GM18519 (cell line): ENCODE measurements around the gene RAPGEF1.

Source experiments
- ATAC-seq: cut with Tn5 transposase; IDR thresholded peaks from one replicate; pipeline ENCODE4 v1.9.1; 2021; ENCODE audit warnings: mild to moderate bottlenecking, moderate library complexity; ENCODE audit not compliant: unreplicated experiment, low FRiP score

Gene RAPGEF1

DNA sequence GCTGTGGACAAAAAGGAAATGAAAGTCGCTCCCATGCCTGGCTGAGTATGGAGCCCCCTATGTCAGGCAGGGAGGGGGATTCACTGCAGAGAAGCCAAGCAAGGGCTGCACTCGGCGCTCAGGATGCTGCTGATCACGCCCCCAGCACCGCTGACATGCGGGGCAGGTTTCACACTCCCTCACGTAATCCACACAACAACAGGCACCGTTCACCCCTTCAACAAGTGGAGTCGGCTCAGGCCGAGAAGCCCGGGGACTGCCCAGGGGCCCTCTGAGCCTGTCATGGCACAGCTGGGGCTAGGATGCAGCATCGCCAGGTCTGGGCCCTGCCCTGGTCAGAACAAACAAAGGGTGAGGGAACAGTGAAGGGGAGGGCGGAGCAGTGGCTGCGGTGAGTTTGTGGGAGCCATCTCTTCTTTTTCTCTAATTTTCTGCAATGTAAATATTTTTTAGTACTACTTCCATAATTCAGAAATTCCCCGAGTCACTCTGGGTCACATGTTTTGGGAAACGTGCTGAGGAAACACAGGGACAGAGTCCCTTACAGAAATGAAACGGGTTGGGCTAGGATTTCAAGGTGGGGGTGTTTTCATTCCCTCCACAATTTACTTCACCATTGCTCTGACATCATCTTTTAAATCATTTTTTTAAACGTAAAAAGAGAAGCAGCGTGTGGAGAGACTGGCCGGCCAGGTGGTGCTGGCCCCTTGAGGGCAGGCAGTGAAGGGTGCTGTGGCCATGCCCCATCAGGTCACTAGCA lies 144.8 kb downstream of the RAPGEF1 start:
- ATAC-seq, result no peak

- ATAC-seq, result no peak
Measured at GRCh38 chr9:131593936-131594665, 145.8 kb downstream of the RAPGEF1 start.

DNA sequence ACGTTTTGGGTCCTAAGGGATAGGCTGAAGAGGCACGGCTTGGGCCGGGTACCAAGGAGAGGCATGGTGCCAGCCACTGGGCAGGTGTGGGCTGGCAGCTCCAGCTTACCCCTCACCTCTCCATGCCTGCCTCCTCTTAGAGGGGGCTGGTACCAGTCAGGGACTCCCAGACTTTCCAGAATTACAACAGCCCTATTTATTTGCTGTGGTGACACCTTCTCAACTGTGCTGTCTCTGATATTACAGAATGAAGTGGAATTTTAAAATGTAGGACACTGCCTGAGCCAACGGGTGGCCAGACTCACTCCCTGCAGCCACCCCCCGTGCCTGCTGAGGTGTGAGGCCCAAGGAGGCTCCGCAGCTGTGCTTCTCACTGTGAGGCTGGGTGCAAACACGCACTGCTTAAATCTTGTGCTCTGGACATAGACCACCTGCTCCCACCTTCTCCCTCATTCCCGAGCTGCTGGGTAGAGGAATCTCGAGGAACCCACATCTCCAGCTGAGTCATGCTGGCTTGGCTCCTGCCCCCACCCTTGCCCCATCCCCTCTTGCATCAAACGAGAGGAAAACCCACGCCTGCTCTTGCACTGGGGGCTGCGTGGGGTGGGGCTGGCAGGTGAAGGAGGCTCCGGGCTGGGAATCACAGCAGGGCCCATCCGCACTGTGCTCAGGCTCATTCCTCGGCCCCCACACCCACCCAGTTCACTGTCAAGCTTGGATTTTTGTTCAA lies 146.6 kb downstream of the RAPGEF1 start:
- ATAC-seq, result no peak

DNA sequence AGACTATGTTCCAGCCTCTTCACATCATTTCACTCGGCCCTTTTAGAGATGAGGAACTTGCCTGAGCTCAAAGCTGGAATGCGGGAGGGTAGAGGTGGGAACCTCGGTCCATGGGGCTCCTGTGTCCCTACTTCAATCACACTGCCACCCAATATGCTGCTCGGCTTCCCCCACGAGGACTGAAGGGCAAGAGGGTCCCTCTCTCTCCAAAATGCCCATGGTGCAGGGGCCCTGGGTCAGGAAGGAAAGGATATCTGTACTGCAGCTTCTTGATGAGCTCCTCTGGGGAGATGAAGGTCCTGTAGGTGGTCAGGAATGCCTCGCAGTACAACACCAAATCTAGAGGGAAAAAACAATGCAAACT lies 148.0 kb downstream of the RAPGEF1 start:
- ATAC-seq, result no peak

- ATAC-seq, result no peak
Measured at GRCh38 chr9:131590907-131591844, 148.7 kb downstream of the RAPGEF1 start.

GRCh38 chr9:131590449-131590848 lies 149.4 kb downstream of the RAPGEF1 start:
- ATAC-seq, result no peak

DNA sequence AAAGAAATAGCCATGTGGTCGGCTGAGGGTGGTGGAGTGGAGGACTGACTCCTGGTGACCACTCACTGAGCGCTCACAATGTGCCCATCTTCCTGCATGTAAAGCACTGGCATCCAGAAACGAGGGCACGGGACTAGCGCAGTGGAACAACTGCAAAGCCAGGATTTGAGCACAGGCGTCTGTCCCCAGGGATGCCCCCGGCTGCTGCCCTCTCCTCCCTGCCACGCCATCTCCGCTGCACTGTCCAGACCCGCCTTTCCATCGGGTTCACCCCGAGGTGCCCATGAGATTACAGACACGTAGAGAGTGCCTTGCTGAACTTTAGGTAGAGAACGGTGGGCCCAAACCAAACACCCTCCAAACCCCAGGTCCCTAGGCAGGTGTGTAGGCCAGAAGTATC lies 149.9 kb downstream of the RAPGEF1 start:
- no peak for ATAC-seq

- ATAC-seq, result no peak
Measured at GRCh38 chr9:131589124-131589711, 150.7 kb downstream of the RAPGEF1 start.

- no peak for ATAC-seq
Measured at GRCh38 chr9:131588396-131588795, 151.5 kb downstream of the RAPGEF1 start.

GRCh38 chr9:131587906-131588305 lies 152.0 kb downstream of the RAPGEF1 start:
- no peak for ATAC-seq

GRCh38 chr9:131587331-131587730 lies 152.5 kb downstream of the RAPGEF1 start:
- no peak for ATAC-seq

GRCh38 chr9:131585375-131585774 lies 154.5 kb downstream of the RAPGEF1 start:
- no peak for ATAC-seq

DNA sequence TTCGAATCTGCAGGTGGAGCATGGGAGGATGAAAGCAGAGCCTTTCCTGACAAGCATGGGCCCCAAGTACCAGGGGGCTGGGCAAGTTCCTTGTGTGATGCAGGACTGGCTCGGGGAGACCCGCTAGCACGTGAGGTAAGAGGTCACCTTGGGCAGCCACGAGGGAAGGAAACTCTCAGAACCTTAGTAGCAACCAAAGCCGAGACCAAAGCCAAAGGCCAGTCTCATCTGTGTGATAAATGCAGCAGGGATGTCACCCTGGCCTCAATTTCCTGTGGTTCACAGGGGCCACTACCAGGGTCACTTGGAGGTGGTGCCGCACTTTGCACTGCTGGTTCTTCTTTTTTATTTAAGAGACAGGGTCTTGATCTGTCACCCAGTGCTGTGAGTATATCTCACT lies 155.0 kb downstream of the RAPGEF1 start:
- ATAC-seq, result no peak

DNA sequence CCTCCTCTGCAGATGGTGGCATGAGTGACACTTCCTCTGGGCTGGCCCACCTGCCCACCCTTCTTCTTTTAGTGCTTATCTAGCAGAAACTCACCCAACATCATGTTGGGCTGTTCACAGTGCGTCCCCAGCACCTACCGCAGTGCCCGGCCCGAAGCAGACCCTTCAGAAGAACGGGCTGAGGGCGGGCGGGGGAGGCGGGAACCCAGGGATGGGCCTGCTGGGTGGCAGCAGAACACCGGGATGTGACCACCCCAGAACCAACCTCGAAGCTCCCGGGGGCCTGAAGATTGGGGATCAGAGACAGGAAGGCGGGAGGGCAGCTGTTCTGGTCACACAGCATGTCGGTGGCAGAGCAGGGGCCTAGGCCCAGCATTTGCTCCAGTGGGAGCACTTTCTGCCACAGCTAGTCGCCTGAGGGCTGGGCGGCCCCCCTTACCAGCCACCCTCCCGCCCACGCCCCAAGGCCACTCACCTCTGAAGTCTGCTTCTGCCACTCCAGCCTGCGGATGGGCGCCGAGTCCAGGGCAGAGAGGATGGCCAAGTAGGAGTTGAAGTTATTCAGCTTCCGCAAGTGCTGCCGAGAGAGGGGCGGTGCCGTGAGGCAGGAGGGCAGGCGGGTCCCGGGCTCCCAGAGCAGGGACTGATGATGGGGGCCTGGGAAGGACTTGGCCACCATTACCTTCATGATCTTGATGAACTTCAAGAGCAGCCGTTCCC lies 155.9 kb downstream of the RAPGEF1 start:
- ATAC-seq, result no peak

DNA sequence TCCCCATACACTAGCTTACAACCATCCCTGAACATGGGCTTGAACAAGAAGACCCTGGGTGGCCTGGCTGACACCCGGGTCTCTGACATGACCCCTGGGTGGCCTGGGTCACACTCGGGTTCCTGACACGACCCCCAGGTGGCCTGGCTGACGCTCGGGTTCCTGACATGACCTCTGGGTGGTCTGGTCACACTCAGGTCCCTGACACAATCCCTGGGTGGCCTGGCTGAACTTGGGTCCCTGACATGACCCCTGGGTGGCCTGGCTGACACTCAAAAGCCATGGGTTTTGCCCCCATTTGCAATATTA lies 156.6 kb downstream of the RAPGEF1 start:
- no peak for ATAC-seq

DNA sequence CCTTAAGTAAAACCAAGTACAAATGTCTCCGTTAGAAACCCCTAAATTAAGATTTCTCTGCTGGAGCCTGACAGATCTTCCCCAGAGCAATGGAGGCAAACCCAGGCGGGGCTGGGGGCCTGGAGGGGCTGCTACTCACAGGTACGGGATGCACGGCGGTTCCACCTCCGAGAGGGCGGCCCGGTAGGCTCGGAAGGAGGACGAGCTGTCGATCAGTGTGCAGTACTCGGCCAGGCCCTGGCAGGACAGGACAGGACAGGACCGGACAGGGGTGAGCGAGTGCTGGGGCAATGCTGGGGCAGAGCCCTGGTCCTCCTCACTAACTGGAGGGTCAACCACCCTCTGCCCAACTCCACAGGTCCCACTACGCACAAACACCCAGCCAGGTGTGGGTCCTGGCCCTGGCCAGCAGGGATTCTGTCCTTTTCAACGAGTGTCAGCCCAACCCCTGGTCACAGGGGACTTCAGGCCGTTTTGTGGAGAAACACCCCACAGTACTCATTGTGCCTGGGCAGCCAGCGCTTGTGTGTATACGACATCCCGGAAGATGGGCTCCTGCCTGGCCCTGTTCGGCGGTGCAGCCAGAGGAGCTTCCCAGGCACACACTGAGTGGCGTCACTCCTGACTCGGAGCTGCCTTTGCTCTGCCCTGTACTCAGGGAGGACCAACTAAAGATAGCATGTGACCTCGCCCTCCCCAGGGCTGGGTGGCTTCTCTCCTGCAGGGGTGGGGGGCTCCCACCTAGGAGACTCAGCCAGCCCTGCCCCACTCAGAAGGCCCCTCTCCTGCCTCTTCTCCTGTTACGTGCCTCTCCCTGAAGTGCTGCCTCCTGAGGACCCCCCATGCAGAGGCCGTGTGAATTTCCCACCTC lies 157.2 kb downstream of the RAPGEF1 start:
- no peak for ATAC-seq

DNA sequence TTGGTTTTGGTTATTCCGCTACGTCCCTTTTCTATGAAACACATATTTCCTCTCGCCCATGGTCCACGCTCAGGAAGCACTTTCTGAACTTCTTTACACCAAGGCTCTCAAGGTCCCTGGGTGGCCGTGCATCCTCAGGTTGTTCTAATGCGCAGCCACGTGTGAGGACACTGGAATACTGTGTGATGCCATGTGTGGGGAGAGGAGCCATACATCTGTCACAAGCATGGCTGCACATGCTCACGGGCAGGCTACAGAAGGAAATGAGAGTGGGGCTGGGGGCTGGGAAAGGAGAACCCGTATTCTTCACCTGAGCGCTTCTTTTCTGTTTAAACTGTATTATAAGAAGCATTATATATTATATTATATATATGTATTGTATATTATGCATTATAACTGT lies 157.8 kb downstream of the RAPGEF1 start:
- ATAC-seq, result no peak

- ATAC-seq, result no peak
Measured at GRCh38 chr9:131580358-131580757, 159.5 kb downstream of the RAPGEF1 start.

- no peak for ATAC-seq
Measured at GRCh38 chr9:131579789-131580211, 160.1 kb downstream of the RAPGEF1 start.
